ENCODE results near the gene CFAP157. TPM values are rescaled to one million over a fixed set of nuclear protein-coding genes. Genes with fewer than 3 reads are reported as not detected.
A peak's percentile ranks its signal among the peaks of the same experiment; 100 is the strongest.

The CFAP157 gene
- total RNA-seq, 1 donor from 2014 or later = 8.0 TPM

DNA sequence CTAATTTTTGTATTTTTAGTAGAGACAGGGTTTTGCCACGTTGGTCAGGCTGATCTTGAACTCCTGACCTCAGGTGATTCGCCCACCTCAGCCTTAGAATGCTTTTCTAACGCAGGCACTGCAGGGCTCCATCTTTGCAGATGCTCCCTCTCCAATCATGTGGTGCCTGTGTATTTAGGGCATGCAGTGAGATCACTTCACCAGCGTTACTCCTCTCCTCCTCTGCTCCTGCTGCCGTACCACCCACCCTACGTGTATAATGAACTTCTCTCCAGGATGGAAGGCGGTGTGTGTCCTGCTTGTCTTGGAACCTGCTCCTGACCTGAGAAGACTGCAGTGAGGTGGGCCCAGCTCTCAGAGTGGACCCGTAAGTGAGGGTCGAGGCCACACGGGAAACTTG, 13.6 kb upstream of the CFAP157 start:
- DNase-seq (ENCODE audit: extremely low spot score, unreplicated experiment) = no peak
- H3K4me3 Mint-ChIP-seq = no peak overlapping the region
- peaks cover 20% of the 10 kb centered on the region for H3K4me1 Mint-ChIP-seq (ENCODE audit: unreplicated experiment)
- TF ChIP-seq, protein P1, sequence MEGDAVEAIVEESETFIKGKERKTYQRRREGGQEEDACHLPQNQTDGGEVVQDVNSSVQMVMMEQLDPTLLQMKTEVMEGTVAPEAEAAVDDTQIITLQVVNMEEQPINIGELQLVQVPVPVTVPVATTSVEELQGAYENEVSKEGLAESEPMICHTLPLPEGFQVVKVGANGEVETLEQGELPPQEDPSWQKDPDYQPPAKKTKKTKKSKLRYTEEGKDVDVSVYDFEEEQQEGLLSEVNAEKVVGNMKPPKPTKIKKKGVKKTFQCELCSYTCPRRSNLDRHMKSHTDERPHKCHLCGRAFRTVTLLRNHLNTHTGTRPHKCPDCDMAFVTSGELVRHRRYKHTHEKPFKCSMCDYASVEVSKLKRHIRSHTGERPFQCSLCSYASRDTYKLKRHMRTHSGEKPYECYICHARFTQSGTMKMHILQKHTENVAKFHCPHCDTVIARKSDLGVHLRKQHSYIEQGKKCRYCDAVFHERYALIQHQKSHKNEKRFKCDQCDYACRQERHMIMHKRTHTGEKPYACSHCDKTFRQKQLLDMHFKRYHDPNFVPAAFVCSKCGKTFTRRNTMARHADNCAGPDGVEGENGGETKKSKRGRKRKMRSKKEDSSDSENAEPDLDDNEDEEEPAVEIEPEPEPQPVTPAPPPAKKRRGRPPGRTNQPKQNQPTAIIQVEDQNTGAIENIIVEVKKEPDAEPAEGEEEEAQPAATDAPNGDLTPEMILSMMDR (conservative IDR thresholded peaks at IDR 0.05) = no peak
- H3K27ac Mint-ChIP-seq = no peak overlapping the region
- H3K9me3 Mint-ChIP-seq = no peaks in the 10 kb centered on the region
- H3K36me3 Mint-ChIP-seq = peaks cover 18% of the 10 kb centered on the region
- no peaks in the 10 kb centered on the region for H3K27me3 Mint-ChIP-seq

DNA sequence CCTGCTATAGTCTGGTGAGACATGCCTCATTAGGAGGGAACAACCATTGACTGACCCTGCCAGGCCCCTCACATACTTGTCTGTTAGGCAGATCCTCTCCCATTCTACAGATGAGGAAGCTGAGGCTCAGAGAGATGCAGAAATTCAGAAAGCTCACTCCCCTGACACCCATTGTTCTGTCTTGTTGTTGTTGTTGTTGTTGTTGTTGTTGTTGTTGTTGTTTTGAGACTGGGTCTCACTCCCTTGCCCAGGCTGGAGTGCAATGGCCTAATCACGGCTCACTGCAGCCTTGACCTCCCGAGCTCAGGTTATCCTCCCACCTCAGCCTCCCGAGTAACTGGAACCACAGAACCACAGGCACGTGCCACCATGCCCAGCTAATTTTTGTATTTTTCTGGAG, 13.1 kb upstream of the CFAP157 start:
- TF ChIP-seq, protein P1 (conservative IDR thresholded peaks at IDR 0.05) = no peak

DNA sequence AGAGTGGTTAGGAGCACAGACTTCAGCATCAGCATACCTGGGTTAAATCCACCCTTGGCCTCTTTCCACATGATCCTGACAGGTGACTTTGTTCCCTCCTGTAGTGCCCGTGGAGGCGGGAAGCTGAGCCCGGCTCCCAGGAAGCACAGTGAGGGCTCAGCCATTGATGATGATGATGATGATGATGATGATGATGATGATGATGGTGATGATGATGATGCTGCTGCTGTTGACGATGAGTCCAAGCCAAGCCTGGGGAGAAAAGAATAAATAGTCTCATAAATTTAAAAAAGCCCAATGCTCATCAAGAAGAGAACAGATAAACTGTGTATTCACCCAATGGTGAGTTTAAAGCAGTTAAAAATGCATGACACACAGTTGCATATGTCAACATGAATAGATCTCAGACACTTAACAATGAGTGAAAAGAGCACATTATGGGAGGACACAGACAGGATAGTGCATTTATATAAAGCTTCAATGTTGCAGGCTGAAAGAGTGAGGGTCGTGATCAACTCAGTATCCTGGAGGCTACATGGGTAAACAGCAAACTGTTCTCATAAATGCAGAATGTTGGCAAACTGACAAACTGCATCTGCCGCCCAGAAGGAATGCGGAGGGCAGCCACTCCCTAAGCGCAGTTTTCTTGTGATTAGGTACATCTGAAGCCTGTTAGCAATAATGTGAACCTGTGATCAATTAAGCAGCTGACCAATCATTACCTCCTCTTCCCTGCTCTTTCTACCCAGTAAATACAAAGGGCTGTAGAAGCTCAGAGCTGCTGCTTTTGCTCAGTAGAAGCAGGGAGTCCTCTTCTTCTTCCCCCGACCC, 11.7 kb upstream of the CFAP157 start:
- no peak for DNase-seq (ENCODE audit: extremely low spot score, unreplicated experiment)
- H3K4me1 Mint-ChIP-seq (ENCODE audit: unreplicated experiment) = peaks cover 27% of the 10 kb centered on the region
- no peak overlapping the region for H3K27ac Mint-ChIP-seq
- H3K4me3 Mint-ChIP-seq = peak overlapping the region; percentile 22
- TF ChIP-seq, protein P1 (conservative IDR thresholded peaks at IDR 0.05) = no peak
- peaks cover 4% of the 10 kb centered on the region for H3K9me3 Mint-ChIP-seq
- peaks cover 4% of the 10 kb centered on the region for H3K27me3 Mint-ChIP-seq
- peaks cover 12% of the 10 kb centered on the region for H3K36me3 Mint-ChIP-seq

More for the DNA sequence above, 13.1 kb upstream of the CFAP157 start:
- H3K9me3 Mint-ChIP-seq = no peaks in the 10 kb centered on the region
- peaks cover 20% of the 10 kb centered on the region for H3K4me1 Mint-ChIP-seq (ENCODE audit: unreplicated experiment)
- H3K27ac Mint-ChIP-seq = no peak overlapping the region
- peaks cover 18% of the 10 kb centered on the region for H3K36me3 Mint-ChIP-seq
- no peak for DNase-seq (ENCODE audit: extremely low spot score, unreplicated experiment)
- H3K4me3 Mint-ChIP-seq = no peak overlapping the region
- H3K27me3 Mint-ChIP-seq = no peaks in the 10 kb centered on the region

DNA sequence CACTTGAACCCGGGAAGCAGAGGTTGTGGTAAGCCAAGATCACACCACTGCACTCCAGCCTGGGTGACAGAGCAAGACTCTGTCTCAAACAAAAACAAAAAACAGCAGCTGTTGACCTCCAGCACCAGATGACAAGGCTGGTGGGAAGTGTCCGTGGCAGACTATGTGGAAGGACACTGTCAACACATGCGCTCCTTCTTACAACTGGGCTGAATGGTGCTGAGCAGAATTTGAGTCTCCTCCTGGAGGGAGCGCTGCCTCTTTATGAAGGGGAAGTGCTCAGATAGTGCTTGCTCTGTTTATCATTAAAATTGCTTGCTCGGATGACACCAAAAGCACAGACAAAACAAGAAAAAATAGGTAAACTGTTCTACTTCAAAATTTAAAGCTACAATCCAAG, 9.2 kb upstream of the CFAP157 start:
- Mint-ChIP-seq H3K4me1 (ENCODE audit: unreplicated experiment) (peaks cover 23% of the 10 kb centered on the region), H3K27ac (peak overlapping the region; percentile 35), H3K36me3 (no peaks in the 10 kb centered on the region), H3K9me3 (peaks cover 4% of the 10 kb centered on the region), H3K4me3 (no peak overlapping the region), H3K27me3 (peaks cover 4% of the 10 kb centered on the region)
- TF ChIP-seq, protein P1 (conservative IDR thresholded peaks at IDR 0.05) = no peak
- DNase-seq (ENCODE audit: extremely low spot score, unreplicated experiment) = no peak

DNA sequence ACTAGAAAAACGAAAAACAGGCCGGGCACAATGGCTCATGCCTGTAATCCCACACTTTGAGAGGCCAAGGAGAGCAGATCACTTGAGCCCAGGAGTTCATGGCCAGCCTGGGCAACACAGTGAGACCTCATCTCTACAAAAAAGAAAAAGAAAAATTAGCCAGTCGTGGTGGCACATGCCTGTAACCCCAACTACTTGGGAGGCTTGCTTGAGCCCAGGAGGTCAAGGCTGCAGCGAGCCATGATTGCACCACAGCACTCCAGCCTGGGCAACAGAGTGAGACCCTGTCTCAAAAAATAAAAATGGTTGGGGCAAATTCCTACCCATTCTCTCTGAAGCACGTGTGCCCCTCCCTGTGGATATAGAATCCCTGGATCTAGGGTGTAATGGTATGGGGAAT, 8.4 kb upstream of the CFAP157 start:
- Mint-ChIP-seq H3K4me3 (peak overlapping the region; percentile 28), H3K4me1 (ENCODE audit: unreplicated experiment) (peaks cover 23% of the 10 kb centered on the region), H3K9me3 (peaks cover 4% of the 10 kb centered on the region), H3K36me3 (no peaks in the 10 kb centered on the region), H3K27me3 (peaks cover 4% of the 10 kb centered on the region), H3K27ac (peak overlapping the region; percentile 35)
- TF ChIP-seq, protein P1 (conservative IDR thresholded peaks at IDR 0.05) = no peak
- DNase-seq (ENCODE audit: extremely low spot score, unreplicated experiment) = no peak

Measured in type B pancreatic cell (in vitro differentiated cells).